Lower leg skin (tissue), 4 donors: ENCODE measurements around the gene RPS4Y2. TPM values are rescaled to one million over a fixed set of nuclear protein-coding genes. Genes with fewer than 3 reads are reported as not detected.

Source experiments
- DNase-seq, 2 donors: peaks; one replicate each; pipeline ENCODE4 v3.0.0-alpha.2; 2019; ENCODE audit warnings: low spot score in 2 of 2
- H3K4me3 ChIP-seq: fragments of 200-600 bp; sonication (generic); 2 replicates; pipeline ENCODE4 v1.5.1; 2017; ENCODE audit warnings: mild to moderate bottlenecking, low read depth; ENCODE audit not compliant: poor library complexity, severe bottlenecking
- CTCF ChIP-seq, 3 donors: fragments of 450-650 bp; IDR thresholded peaks; one replicate each; pipeline ENCODE4 v1.5.1; 2016; ENCODE audit warnings: antibody characterized with exemption in 3 of 3, mild to moderate bottlenecking in 3 of 3, moderate library complexity in 2 of 3
- POLR2A ChIP-seq, 2 donors: fragments of 450-650 bp; IDR thresholded peaks; one replicate each; pipeline ENCODE4 v1.6.1; 2016 to 2017; ENCODE audit warnings: antibody characterized with exemption in 2 of 2, mild to moderate bottlenecking in 1 of 2, moderate library complexity in 1 of 2
- whole genome bisulfite sequencing, 2 donors: methylation state at CpG; one replicate each; pipeline ENCODE4 v1.1.5; 2018; 5-methylcytosine and 5-hydroxymethylcytosine counted together
- intact Hi-C: fragments of 100-400 bp; cut with DNase I; formaldehyde crosslinking; loops from one replicate; pipeline ENCODE4 v1.15.0; 2023; ENCODE audit warnings: low total_unique reads
- total RNA-seq, 4 donors: library from RNA; depleted of rRNA; stranded (reverse); fragments of >200 nt; gene quantifications; one replicate each; pipeline ENCODE4 v1.1.0, GENCODE V29; 2016

RPS4Y2 gene
- total RNA-seq, 4 donors from 2014 or later: not detected

- DNase-seq: no peak
- WGBS, 2 donors: 84% methylated on average over 18 of the region's 22 CpGs; no CpG with 5 or more reads in 1 of the 2 donors
- intact Hi-C loops: no loop called here
- TF ChIP-seq CTCF (IDR thresholded peaks at IDR 0.05): no peak
- no peak for TF ChIP-seq POLR2A (IDR thresholded peaks at IDR 0.05)
- H3K4me3 ChIP-seq: no peak overlapping the region
Observed at GRCh38 chrY:20798351-20799049, 42.6 kb downstream of the RPS4Y2 start.

- 71% methylated on average over 2 of the region's 2 CpGs; no CpG with 5 or more reads in 1 of the 2 donors for WGBS, 2 donors
Observed at GRCh38 chrY:20802659-20803058, 46.8 kb downstream of the RPS4Y2 start.

GRCh38 chrY:20806243-20806642 lies 50.3 kb downstream of the RPS4Y2 start:
- no peak for TF ChIP-seq CTCF (IDR thresholded peaks at IDR 0.05)
- TF ChIP-seq POLR2A (IDR thresholded peaks at IDR 0.05): no peak
- intact Hi-C loops: no loop called here
- 63% methylated on average over 3 of the region's 3 CpGs; no CpG with 5 or more reads in 1 of the 2 donors for WGBS, 2 donors
- H3K4me3 ChIP-seq: no peak overlapping the region
- no peak for DNase-seq

More at GRCh38 chrY:20802659-20803058, 46.8 kb downstream of the RPS4Y2 start:
- no peak for DNase-seq
- H3K4me3 ChIP-seq: no peak overlapping the region
- intact Hi-C loops: no loop called here
- TF ChIP-seq POLR2A (IDR thresholded peaks at IDR 0.05) (no peak), CTCF (IDR thresholded peaks at IDR 0.05) (no peak)

- intact Hi-C loops: no loop called here
- DNase-seq: no peak
- TF ChIP-seq POLR2A (IDR thresholded peaks at IDR 0.05): no peak
- TF ChIP-seq CTCF (IDR thresholded peaks at IDR 0.05): no peak
- no peak overlapping the region for H3K4me3 ChIP-seq
- 83% methylated on average over 1 of the region's 1 CpG; no CpG with 5 or more reads in 1 of the 2 donors for WGBS, 2 donors
Observed at GRCh38 chrY:20813459-20813858, 57.6 kb downstream of the RPS4Y2 start.

- intact Hi-C loops: no loop called here
- no peak for DNase-seq
- no peak overlapping the region for H3K4me3 ChIP-seq
- TF ChIP-seq CTCF (IDR thresholded peaks at IDR 0.05): no peak
- no peak for TF ChIP-seq POLR2A (IDR thresholded peaks at IDR 0.05)
- 83% methylated on average over 1 of the region's 1 CpG; no CpG with 5 or more reads in 1 of the 2 donors for WGBS, 2 donors
Observed at GRCh38 chrY:20814794-20815193, 58.9 kb downstream of the RPS4Y2 start.
